Trophoblast cell (in vitro differentiated cells and primary cell): ENCODE results near the gene RMDN2.

Source experiments
- DNase-seq, 2 donors: peaks; one replicate each; pipeline ENCODE4 v3.0.0-alpha.2; 2016
- H2AFZ ChIP-seq: 2 replicates; pipeline ENCODE4 v1.6.1; 2013; ENCODE audit warnings: low read length, moderate library complexity, mild to moderate bottlenecking; ENCODE audit not compliant: insufficient read depth, poor library complexity
- H2AK5ac ChIP-seq: 2 replicates; pipeline ENCODE4 v1.6.1; 2013; ENCODE audit warnings: mild to moderate bottlenecking, low read length
- H2BK120ac ChIP-seq: 2 replicates; pipeline ENCODE4 v1.6.1; 2013; ENCODE audit warnings: low read length, mild to moderate bottlenecking, moderate library complexity; ENCODE audit not compliant: insufficient read depth, poor library complexity
- H2BK12ac ChIP-seq: 2 replicates; pipeline ENCODE4 v1.6.1; 2013; ENCODE audit warnings: mild to moderate bottlenecking, low read length, moderate library complexity
- H2BK5ac ChIP-seq: 2 replicates; pipeline ENCODE4 v1.6.1; 2013; ENCODE audit warnings: low read length, low read depth, moderate library complexity, mild to moderate bottlenecking; ENCODE audit not compliant: poor library complexity
- H3K14ac ChIP-seq: 2 replicates; pipeline ENCODE4 v1.6.1; 2013; ENCODE audit warnings: mild to moderate bottlenecking, low read length
- H3K18ac ChIP-seq: 2 replicates; pipeline ENCODE4 v1.6.1; 2013; ENCODE audit warnings: mild to moderate bottlenecking, low read length
- H3K23ac ChIP-seq: 2 replicates; pipeline ENCODE4 v1.6.1; 2013; ENCODE audit warnings: low read length
- H3K27ac ChIP-seq: 2 replicates; pipeline ENCODE4 v1.5.1; 2013; ENCODE audit warnings: low read depth, mild to moderate bottlenecking, inconsistent platforms, low read length, moderate library complexity
- H3K27me3 ChIP-seq: 2 replicates; pipeline ENCODE4 v1.6.1; 2013; ENCODE audit warnings: inconsistent platforms, mild to moderate bottlenecking, low read length, moderate library complexity; ENCODE audit not compliant: insufficient read depth
- H3K36me3 ChIP-seq, 2 experiments: 1 replicate in 1 of 2; 2 replicates in 1 of 2; pipeline ENCODE4 v1.6.1; 2013; ENCODE audit warnings: low read length in 2 of 2, mild to moderate bottlenecking in 2 of 2, moderate library complexity in 1 of 2; ENCODE audit not compliant: insufficient read depth in 2 of 2, control insufficient read depth in 1 of 2
- H3K4ac ChIP-seq: 2 replicates; pipeline ENCODE4 v1.6.1; 2013; ENCODE audit warnings: low read depth, mild to moderate bottlenecking, low read length, moderate library complexity
- H3K4me1 ChIP-seq, 2 experiments: 1 replicate in 1 of 2; 2 replicates in 1 of 2; pipeline ENCODE4 v1.6.1; 2013; ENCODE audit warnings: low read length in 2 of 2, mild to moderate bottlenecking in 2 of 2, moderate library complexity in 1 of 2; ENCODE audit not compliant: insufficient read depth in 2 of 2, control insufficient read depth in 1 of 2
- H3K4me2 ChIP-seq: 2 replicates; pipeline ENCODE4 v1.6.1; 2013; ENCODE audit warnings: inconsistent platforms, mild to moderate bottlenecking, low read length, moderate library complexity
- H3K4me3 ChIP-seq: 2 replicates; pipeline ENCODE4 v1.5.1; 2013; ENCODE audit warnings: mild to moderate bottlenecking, low read depth, low read length, inconsistent platforms
- H3K79me1 ChIP-seq: one replicate; pipeline ENCODE4 v1.6.1; 2013; ENCODE audit warnings: low read length
- H3K79me2 ChIP-seq: 2 replicates; pipeline ENCODE4 v1.6.1; 2013; ENCODE audit warnings: low read length, mild to moderate bottlenecking; ENCODE audit not compliant: control insufficient read depth, insufficient read depth, poor library complexity
- H3K9ac ChIP-seq: 2 replicates; pipeline ENCODE4 v1.6.1; 2013; ENCODE audit warnings: mild to moderate bottlenecking, low read length
- H3K9me3 ChIP-seq: 2 replicates; pipeline ENCODE4 v1.6.1; 2013; ENCODE audit warnings: low read depth, mild to moderate bottlenecking, control low read depth, inconsistent platforms, low read length; ENCODE audit not compliant: insufficient read depth
- H4K12ac ChIP-seq: 2 replicates; pipeline ENCODE4 v1.6.1; 2013; ENCODE audit warnings: low read depth, mild to moderate bottlenecking, low read length, moderate library complexity
- H4K8ac ChIP-seq: 2 replicates; pipeline ENCODE4 v1.6.1; 2013; ENCODE audit warnings: low read depth, mild to moderate bottlenecking, low read length, moderate library complexity
- H4K91ac ChIP-seq: one replicate; pipeline ENCODE4 v1.6.1; 2013; ENCODE audit warnings: low read depth, mild to moderate bottlenecking, low read length, moderate library complexity
- WGBS: extraction: QIAGEN DNeasy Blood & Tissue Kit; methylation state at CpG from one replicate; pipeline ENCODE4 v1.1.7; 2013; ENCODE audit warnings: missing lambda C conversion rate; ENCODE audit not compliant: insufficient read length, insufficient coverage; ENCODE audit errors: extremely low coverage; 5-methylcytosine and 5-hydroxymethylcytosine counted together

RMDN2 gene

DNA sequence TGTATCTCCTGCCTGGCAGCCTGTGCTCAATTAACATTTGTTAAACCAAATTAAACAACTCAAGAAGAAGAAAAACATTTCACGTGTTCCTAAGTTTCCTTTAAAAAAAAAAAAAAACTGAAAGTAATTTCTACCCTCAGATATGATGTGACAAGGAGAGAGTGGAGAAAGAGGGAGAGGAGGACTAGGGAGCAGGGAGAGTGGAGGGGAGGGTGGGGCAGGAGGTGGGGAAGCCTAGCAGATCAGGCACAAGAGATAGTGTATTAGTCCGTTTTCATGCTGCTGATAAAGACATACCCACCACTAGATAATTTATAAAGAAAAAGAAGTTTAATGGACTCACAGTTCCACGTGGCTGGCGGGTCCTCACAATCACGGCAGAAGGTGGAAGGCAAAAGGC is 104.4 kb downstream of the RMDN2 start:
- H3K4me3 ChIP-seq = no peak overlapping the region
- no peak overlapping the region for H2AFZ ChIP-seq
- no peak overlapping the region for H2AK5ac ChIP-seq
- no peaks in the 10 kb centered on the region for H3K4me1 ChIP-seq
- H3K27me3 ChIP-seq = no peaks in the 10 kb centered on the region
- H3K9me3 ChIP-seq = no peaks in the 10 kb centered on the region
- H3K4ac ChIP-seq = no peak overlapping the region
- H3K18ac ChIP-seq = no peak overlapping the region
- no peaks in the 10 kb centered on the region for H3K79me2 ChIP-seq
- no peak for DNase-seq
- no peak overlapping the region for H2BK120ac ChIP-seq
- WGBS = no CpG with 5 or more reads among the region's 5 CpGs
- no peak overlapping the region for H4K12ac ChIP-seq
- no peak overlapping the region for H2BK5ac ChIP-seq
- H3K9ac ChIP-seq = no peak overlapping the region
- no peak overlapping the region for H4K8ac ChIP-seq
- no peak overlapping the region for H2BK12ac ChIP-seq
- no peak overlapping the region for H4K91ac ChIP-seq
- no peak overlapping the region for H3K14ac ChIP-seq
- H3K23ac ChIP-seq = no peak overlapping the region
- no peaks in the 10 kb centered on the region for H3K36me3 ChIP-seq
- H3K4me2 ChIP-seq = no peak overlapping the region
- no peaks in the 10 kb centered on the region for H3K79me1 ChIP-seq
- H3K27ac ChIP-seq = no peak overlapping the region

DNA sequence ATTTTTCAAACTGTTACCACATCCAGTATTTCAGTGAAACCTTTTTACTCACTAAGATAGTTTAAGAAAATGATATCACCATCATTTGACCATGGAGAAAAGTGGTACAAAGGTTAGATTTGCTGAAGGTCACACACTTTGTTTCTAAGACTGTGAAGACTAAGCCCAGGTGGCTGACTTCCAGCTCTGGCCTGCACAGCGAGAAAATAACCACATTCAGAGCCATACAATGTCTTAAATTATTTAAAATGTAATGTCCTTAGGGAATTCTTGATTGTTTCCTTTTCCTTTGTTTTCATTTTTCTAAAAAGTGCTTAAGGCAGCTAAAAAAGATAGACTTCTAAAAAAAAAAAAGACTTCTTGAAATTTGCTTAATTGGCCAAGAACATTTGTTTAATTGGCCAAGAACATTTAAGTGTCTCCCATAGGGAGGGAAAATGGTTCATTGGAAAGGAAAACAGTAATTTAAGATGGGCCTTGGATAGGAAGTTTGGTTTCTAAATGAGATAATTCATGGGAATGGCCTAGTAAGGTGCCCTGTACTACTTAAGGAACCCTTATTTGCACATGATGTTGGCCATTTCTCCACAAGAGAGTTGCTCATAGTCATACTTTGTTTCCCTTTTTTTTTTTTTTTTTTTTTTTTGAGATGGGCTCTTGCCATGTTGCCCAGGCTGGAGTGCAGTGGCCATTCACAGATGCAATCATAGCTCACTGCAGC is 105.7 kb downstream of the RMDN2 start:
- Histone ChIP-seq H4K8ac (no peak overlapping the region), H2BK12ac (no peak overlapping the region), H3K27me3 (no peaks in the 10 kb centered on the region), H3K79me1 (no peaks in the 10 kb centered on the region), H2BK120ac (no peak overlapping the region), H3K9me3 (no peaks in the 10 kb centered on the region), H3K9ac (no peak overlapping the region), H2AFZ (no peak overlapping the region), H3K23ac (no peak overlapping the region), H3K4me1 (no peaks in the 10 kb centered on the region), H3K18ac (no peak overlapping the region), H4K91ac (no peak overlapping the region), H3K36me3 (no peaks in the 10 kb centered on the region), H3K4ac (no peak overlapping the region), H3K4me3 (no peak overlapping the region), H4K12ac (no peak overlapping the region), H2BK5ac (no peak overlapping the region), H3K4me2 (no peak overlapping the region), H2AK5ac (no peak overlapping the region), H3K14ac (no peak overlapping the region), H3K79me2 (no peaks in the 10 kb centered on the region), H3K27ac (no peak overlapping the region)
- no peak for DNase-seq
- WGBS = no CpG with 5 or more reads among the region's 1 CpG

DNA sequence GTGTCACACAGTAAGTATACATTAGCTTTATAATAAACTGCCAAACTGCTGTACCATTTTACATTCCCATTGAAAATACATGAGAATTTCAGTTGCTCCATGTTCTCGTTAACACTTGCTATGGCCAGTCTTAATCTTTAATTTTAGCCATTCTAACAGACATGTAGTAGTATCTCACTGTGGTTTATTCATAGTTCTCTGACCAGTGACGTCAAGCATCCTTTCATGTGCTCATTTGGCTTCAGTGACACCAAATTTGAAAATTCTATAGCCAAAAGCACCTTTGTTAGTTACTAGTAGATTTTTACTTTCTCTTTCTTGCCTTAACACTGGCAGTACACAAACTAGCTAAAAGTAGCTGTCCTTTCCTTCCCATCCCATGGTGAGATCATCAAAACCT is 107.9 kb downstream of the RMDN2 start:
- Histone ChIP-seq H3K14ac (no peak overlapping the region), H2BK120ac (no peak overlapping the region), H3K79me2 (no peaks in the 10 kb centered on the region), H3K23ac (no peak overlapping the region), H3K27me3 (peaks cover 3% of the 10 kb centered on the region), H3K4me2 (no peak overlapping the region), H2AK5ac (no peak overlapping the region), H2BK5ac (no peak overlapping the region), H3K79me1 (no peaks in the 10 kb centered on the region), H3K4me3 (no peak overlapping the region), H2AFZ (no peak overlapping the region), H3K27ac (no peak overlapping the region), H3K4me1 (no peaks in the 10 kb centered on the region), H4K91ac (no peak overlapping the region), H3K9me3 (no peaks in the 10 kb centered on the region), H2BK12ac (no peak overlapping the region), H3K36me3 (no peaks in the 10 kb centered on the region), H3K4ac (no peak overlapping the region), H3K9ac (no peak overlapping the region), H3K18ac (no peak overlapping the region), H4K12ac (no peak overlapping the region), H4K8ac (no peak overlapping the region)
- WGBS = no CpG with 5 or more reads among the region's 2 CpGs
- DNase-seq = no peak

DNA sequence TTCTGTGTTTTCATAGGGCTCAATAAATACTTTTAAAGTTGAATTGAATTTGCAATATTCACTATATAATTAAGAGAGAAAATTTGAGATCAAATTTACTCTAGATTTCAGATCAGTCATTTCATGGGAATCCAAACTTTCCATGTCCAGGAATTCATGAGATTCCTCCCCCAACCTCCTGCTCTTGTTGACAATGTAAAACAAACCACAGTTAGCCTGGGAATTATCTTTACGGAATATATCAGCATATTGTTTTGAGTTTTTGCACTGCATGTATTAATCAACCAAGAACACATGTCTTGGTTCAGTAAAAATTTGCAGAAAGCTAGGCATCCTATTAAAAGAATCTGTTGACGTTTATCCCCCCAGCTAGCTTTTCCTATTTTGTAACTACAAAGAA is 108.6 kb downstream of the RMDN2 start:
- Histone ChIP-seq H2BK12ac (no peak overlapping the region), H4K91ac (no peak overlapping the region), H3K36me3 (no peaks in the 10 kb centered on the region), H2BK120ac (no peak overlapping the region), H3K14ac (no peak overlapping the region), H3K4ac (no peak overlapping the region), H3K4me2 (no peak overlapping the region), H3K27ac (no peak overlapping the region), H3K4me3 (no peak overlapping the region), H2AK5ac (no peak overlapping the region), H2BK5ac (no peak overlapping the region), H3K18ac (no peak overlapping the region), H3K9me3 (no peaks in the 10 kb centered on the region), H2AFZ (no peak overlapping the region), H3K23ac (no peak overlapping the region), H3K79me2 (no peaks in the 10 kb centered on the region), H4K12ac (no peak overlapping the region), H3K4me1 (peaks cover 0 to 2% of the 10 kb centered on the region in 2 experiments), H3K79me1 (no peaks in the 10 kb centered on the region), H4K8ac (no peak overlapping the region), H3K27me3 (peaks cover 4% of the 10 kb centered on the region), H3K9ac (no peak overlapping the region)
- WGBS = no CpG with 5 or more reads among the region's 2 CpGs
- no peak for DNase-seq
